Placental epithelial cell (primary cell): ENCODE data around the gene HDC. TPM values are rescaled to one million over a fixed set of nuclear protein-coding genes. Genes with fewer than 3 reads are reported as not detected.

Source experiments
- small RNA-seq: library from RNA; depleted of rRNA; stranded (forward); fragments of <200 nt; gene quantifications from one replicate; pipeline ENCODE3, GENCODE V24; 2012
- total RNA-seq: library from RNA; depleted of rRNA; stranded (reverse); fragments of >200 nt; gene quantifications from 2 replicates; pipeline ENCODE4 v1.2.3, GENCODE V29; 2012

The HDC gene, protein sequence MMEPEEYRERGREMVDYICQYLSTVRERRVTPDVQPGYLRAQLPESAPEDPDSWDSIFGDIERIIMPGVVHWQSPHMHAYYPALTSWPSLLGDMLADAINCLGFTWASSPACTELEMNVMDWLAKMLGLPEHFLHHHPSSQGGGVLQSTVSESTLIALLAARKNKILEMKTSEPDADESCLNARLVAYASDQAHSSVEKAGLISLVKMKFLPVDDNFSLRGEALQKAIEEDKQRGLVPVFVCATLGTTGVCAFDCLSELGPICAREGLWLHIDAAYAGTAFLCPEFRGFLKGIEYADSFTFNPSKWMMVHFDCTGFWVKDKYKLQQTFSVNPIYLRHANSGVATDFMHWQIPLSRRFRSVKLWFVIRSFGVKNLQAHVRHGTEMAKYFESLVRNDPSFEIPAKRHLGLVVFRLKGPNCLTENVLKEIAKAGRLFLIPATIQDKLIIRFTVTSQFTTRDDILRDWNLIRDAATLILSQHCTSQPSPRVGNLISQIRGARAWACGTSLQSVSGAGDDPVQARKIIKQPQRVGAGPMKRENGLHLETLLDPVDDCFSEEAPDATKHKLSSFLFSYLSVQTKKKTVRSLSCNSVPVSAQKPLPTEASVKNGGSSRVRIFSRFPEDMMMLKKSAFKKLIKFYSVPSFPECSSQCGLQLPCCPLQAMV
- not detected in 2 replicates for total RNA-seq

DNA sequence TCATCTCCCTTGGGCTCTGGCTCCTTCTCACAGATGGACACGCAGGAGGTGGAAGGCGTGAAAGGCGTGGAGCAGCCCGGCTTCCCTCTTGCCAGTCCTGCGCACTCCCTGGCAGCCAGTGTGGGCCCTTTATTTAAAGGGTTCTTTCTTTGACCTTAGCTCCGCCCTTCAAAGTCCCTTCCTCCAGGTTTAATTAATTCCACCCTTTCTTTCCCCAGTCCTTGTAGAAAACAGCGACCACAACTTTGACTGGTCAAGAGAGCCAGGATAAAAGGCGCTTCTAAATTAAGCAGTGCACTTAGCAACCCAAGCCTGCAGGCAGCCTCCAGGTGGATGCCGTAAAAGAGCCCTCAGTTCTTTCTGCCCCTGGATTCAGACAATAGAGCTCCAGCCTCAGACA lies at the start of gene HDC:
TSS of gene HDC (minus strand) at position 107 of the 400 bp plus-strand sequence. CDS start at position 4, 103 bp downstream.

Small RNA genes within 50 kb of the gene (small RNA-seq; reads per million reads assigned to genes)
- gene RF00019, result not detected

Other genes starting within 250 kb of the HDC start
- gene ATP8B4, start 146.5 kb downstream of the HDC start, total RNA-seq, result under 0.01 TPM in 1 of 2 replicates, not detected in the other
- not detected in 2 replicates for gene SLC27A2, start 83.5 kb downstream of the HDC start, total RNA-seq
- 23.9 and 32.4 TPM in 2 replicates for gene GABPB1, start 89.5 kb upstream of the HDC start, total RNA-seq
- gene USP8, start 158.7 kb upstream of the HDC start, total RNA-seq, result 40.4 and 49.0 TPM in 2 replicates